ENCODE data around the gene RAD23A. TPM values are rescaled to one million over a fixed set of nuclear protein-coding genes. Genes with fewer than 3 reads are reported as not detected.

The RAD23A gene
- total RNA-seq, 6 donors from 2014 or later = 69.1 to 115 (median 98.8) TPM

GRCh38 chr19:12943437-12944044 lies 2.1 kb upstream of the RAD23A start:
- Histone ChIP-seq H3K27me3 (no peaks in the 10 kb centered on the region), H3K4me1 (peaks cover 48 to 76% (median 59%) of the 10 kb centered on the region in 4 donors), H3K27ac (peak overlapping the region in 2 of 4 donors; percentile 24 to 97), H3K4me3 (no peak overlapping the region), H3K36me3 (peaks cover 20 to 71% (median 56%) of the 10 kb centered on the region in 4 donors), H3K9me3 (no peaks in the 10 kb centered on the region)
- TF ChIP-seq CTCF (IDR thresholded peaks at IDR 0.05) (no peak), POLR2A (IDR thresholded peaks at IDR 0.05) (no peak), POLR2AphosphoS5 (IDR thresholded peaks at IDR 0.05) (no peak)
- WGBS, 2 donors = 72 to 79% methylated on average over 18 of the region's 18 CpGs
- DNase-seq = peak in 1 of 2 donors; percentile 63
- ATAC-seq (ENCODE audit: low FRiP score in 2 of 2) = no peak

GRCh38 chr19:12944104-12944674 lies 1.5 kb upstream of the RAD23A start:
- no peak overlapping the region for H3K4me3 ChIP-seq
- H3K27me3 ChIP-seq = no peaks in the 10 kb centered on the region
- peak overlapping the region in 3 of 4 donors; percentile 96 to 98 (median 97) for H3K27ac ChIP-seq
- peaks cover 47 to 74% (median 58%) of the 10 kb centered on the region in 4 donors for H3K4me1 ChIP-seq
- ATAC-seq (ENCODE audit: low FRiP score in 2 of 2) (no peak), DNase-seq (no peak)
- H3K9me3 ChIP-seq = no peaks in the 10 kb centered on the region
- H3K36me3 ChIP-seq = peaks cover 27 to 77% (median 63%) of the 10 kb centered on the region in 4 donors
- no peak for TF ChIP-seq POLR2A (IDR thresholded peaks at IDR 0.05)
- WGBS, 2 donors = 64 to 79% methylated on average over 2 of the region's 2 CpGs

- DNase-seq (peak; percentile 82 to 94), ATAC-seq (ENCODE audit: low FRiP score in 2 of 2) (peak; percentile 82 to 90)
- 0 to 1% methylated on average over 16 to 38 of the region's 40 CpGs for WGBS, 2 donors
- Histone ChIP-seq H3K9me3 (no peaks in the 10 kb centered on the region), H3K27ac (peak overlapping the region; percentile 95 to 98 (median 96)), H3K4me3 (peak overlapping the region; percentile 85 to 99 (median 90)), H3K36me3 (peaks cover 33 to 77% (median 67%) of the 10 kb centered on the region in 4 donors), H3K4me1 (peaks cover 28 to 54% (median 40%) of the 10 kb centered on the region in 4 donors), H3K27me3 (no peaks in the 10 kb centered on the region)
- TF ChIP-seq POLR2A (IDR thresholded peaks at IDR 0.05) (no peak), POLR2AphosphoS5 (IDR thresholded peaks at IDR 0.05) (no peak), CTCF (IDR thresholded peaks at IDR 0.05) (no peak), EP300 (IDR thresholded peaks at IDR 0.05) (no peak)
Observed at GRCh38 chr19:12946092-12946721, 545 bp downstream of the RAD23A start.

GRCh38 chr19:12946731-12947496 lies 1.3 kb downstream of the RAD23A start:
- no peak for DNase-seq
- no peak for ATAC-seq (ENCODE audit: low FRiP score in 2 of 2)
- Histone ChIP-seq H3K4me3 (peak overlapping the region; percentile 85 to 99 (median 90)), H3K27ac (peak overlapping the region; percentile 95 to 98 (median 96)), H3K9me3 (no peaks in the 10 kb centered on the region), H3K36me3 (peaks cover 31 to 77% (median 68%) of the 10 kb centered on the region in 4 donors), H3K4me1 (peaks cover 25 to 47% (median 34%) of the 10 kb centered on the region in 4 donors), H3K27me3 (no peaks in the 10 kb centered on the region)
- TF ChIP-seq POLR2A (IDR thresholded peaks at IDR 0.05) = no peak
- TF ChIP-seq POLR2AphosphoS5 (IDR thresholded peaks at IDR 0.05) = no peak
- TF ChIP-seq CTCF (IDR thresholded peaks at IDR 0.05) = no peak
- no peak for TF ChIP-seq EP300 (IDR thresholded peaks at IDR 0.05)
- 57 to 65% methylated on average over 14 of the region's 14 CpGs for WGBS, 2 donors
